ENCODE measurements around the gene NFIA.

Gene NFIA

GRCh38 chr1:61504852-61505390 is 422.6 kb downstream of the NFIA start:
- DNase-seq, result peak; percentile 42
- Histone ChIP-seq H3K4me1 (no peaks in the 10 kb centered on the region), H3K36me3 (no peaks in the 10 kb centered on the region), H3K4me3 (ENCODE audit: low read depth, low read length) (no peak overlapping the region), H3K27me3 (no peaks in the 10 kb centered on the region), H3K9me3 (no peaks in the 10 kb centered on the region)
- TF ChIP-seq CTCF (IDR thresholded peaks at IDR 0.05; ENCODE audit: low read depth, low read length), result no peak

DNA sequence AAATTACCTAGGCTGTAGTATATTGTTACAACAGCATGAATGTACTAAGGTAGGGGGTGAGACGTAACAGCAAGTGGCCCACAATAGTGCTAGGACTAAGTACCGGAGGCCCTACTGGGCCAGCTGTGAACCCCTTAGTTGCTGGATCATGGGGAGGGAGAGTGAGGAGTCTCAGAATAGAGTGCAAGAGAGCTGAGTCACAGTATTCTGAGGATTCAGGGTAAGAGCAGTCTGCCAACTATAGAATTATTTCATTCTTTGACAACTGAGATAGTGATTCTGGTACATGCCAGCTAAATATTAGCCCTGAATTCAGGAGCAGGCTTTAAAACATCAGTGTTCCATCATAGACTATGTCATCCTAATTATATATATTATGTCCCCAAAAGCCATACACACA is 423.9 kb downstream of the NFIA start:
- H3K9me3 ChIP-seq, result no peaks in the 10 kb centered on the region
- no peak overlapping the region for H3K4me3 ChIP-seq (ENCODE audit: low read depth, low read length)
- no peaks in the 10 kb centered on the region for H3K36me3 ChIP-seq
- no peak for DNase-seq
- TF ChIP-seq CTCF (IDR thresholded peaks at IDR 0.05; ENCODE audit: low read depth, low read length), result no peak
- no peaks in the 10 kb centered on the region for H3K27me3 ChIP-seq
- no peaks in the 10 kb centered on the region for H3K4me1 ChIP-seq

- Histone ChIP-seq H3K4me1 (no peaks in the 10 kb centered on the region), H3K36me3 (no peaks in the 10 kb centered on the region), H3K4me3 (ENCODE audit: low read depth, low read length) (no peak overlapping the region), H3K9me3 (no peaks in the 10 kb centered on the region), H3K27me3 (no peaks in the 10 kb centered on the region)
- DNase-seq, result no peak
- TF ChIP-seq CTCF (IDR thresholded peaks at IDR 0.05; ENCODE audit: low read depth, low read length), result no peak
These were observed 424.7 kb downstream of the NFIA start for GRCh38 chr1:61506944-61507500.
